ENCODE results near the gene CMTM2. TPM values are rescaled to one million over a fixed set of nuclear protein-coding genes. Genes with fewer than 3 reads are reported as not detected.

Gene CMTM2
- total RNA-seq, 3 donors from 2014 or later = not detected

DNA sequence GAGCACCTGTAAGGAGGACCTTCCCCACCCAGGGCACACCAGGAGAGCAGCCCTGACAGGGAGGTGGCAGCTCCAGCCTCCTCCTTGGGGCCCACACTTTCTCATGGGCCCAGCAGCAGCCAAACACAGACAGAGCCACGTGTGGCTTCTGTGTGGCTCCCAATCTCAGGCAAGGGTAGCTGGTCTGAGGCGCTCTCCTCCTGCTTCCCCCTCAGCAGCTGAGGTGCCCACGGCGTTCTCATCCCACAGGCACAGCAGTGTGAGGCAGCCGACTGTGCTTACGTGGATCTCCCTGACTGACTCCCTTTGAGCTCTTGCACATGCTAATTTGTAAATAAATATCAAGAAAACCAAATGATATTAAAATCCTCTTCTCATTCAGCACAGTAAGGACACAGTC is 56.1 kb downstream of the CMTM2 start:
- Mint-ChIP-seq H3K27me3 (ENCODE audit: low read depth) (no peaks in the 10 kb centered on the region), H3K4me1 (ENCODE audit: low read depth) (no peaks in the 10 kb centered on the region), H3K4me3 (no peak overlapping the region), H3K36me3 (ENCODE audit: insufficient read depth) (no peaks in the 10 kb centered on the region), H3K9me3 (no peaks in the 10 kb centered on the region)
- DNase-seq (no peak), ATAC-seq (no peak)

DNA sequence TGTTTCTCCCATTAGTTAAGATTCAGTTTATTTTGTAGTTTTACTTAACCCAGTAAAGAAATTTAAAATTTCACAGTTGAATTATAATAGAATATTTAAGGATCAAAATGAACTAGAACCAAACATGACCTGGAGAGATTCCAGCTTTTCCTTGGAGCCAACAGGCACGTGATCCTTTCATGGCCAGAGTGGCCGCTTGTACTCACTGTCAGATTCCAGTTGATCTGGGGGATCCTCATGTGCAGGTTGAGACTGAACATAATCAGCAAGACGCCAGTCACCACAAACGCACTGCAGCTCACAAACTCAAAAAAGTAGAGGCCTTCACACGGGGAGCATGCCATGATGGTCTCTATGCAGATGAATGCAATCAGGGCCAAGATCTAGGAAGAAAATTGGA is 56.9 kb downstream of the CMTM2 start:
- DNase-seq (no peak), ATAC-seq (no peak)
- H3K27me3 Mint-ChIP-seq (ENCODE audit: low read depth) = no peaks in the 10 kb centered on the region
- H3K4me3 Mint-ChIP-seq = no peak overlapping the region
- no peaks in the 10 kb centered on the region for H3K36me3 Mint-ChIP-seq (ENCODE audit: insufficient read depth)
- H3K4me1 Mint-ChIP-seq (ENCODE audit: low read depth) = no peaks in the 10 kb centered on the region
- no peaks in the 10 kb centered on the region for H3K9me3 Mint-ChIP-seq

DNA sequence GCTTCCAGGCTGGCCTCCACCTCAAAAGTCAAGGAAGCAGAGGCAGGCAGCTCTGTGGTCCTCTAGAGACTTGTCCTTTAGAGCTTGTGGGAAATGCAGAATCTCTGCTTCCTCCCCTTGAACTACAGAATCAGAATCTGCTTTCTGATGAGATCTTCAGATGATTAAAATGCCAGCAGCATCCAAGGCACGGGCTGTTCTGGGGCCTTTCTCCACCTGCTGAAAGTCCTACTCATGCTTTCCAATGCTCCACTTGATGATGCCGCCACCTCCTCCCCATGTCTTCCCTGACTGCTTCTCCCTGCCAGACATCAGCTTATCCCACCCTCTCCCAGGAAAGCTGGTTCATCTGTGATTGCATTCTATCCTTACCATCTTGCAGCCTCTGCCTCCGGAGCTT is 58.5 kb downstream of the CMTM2 start:
- H3K27me3 Mint-ChIP-seq (ENCODE audit: low read depth) = no peaks in the 10 kb centered on the region
- ATAC-seq = no peak
- H3K4me1 Mint-ChIP-seq (ENCODE audit: low read depth) = no peaks in the 10 kb centered on the region
- no peak for DNase-seq
- no peaks in the 10 kb centered on the region for H3K9me3 Mint-ChIP-seq
- no peaks in the 10 kb centered on the region for H3K36me3 Mint-ChIP-seq (ENCODE audit: insufficient read depth)
- no peak overlapping the region for H3K4me3 Mint-ChIP-seq

Other genes with a start within 250 kb of the CMTM2 start
- under 1 TPM in 1 of 3 donors, not detected in 2; 0.13 TPM for gene CDH5, start 212.8 kb upstream of the CMTM2 start, total RNA-seq
- not detected for gene BEAN1, start 152.2 kb upstream of the CMTM2 start, total RNA-seq
- 1 to 10 TPM; 3.6 to 4.6 (median 3.8) TPM for gene TK2, start 29.3 kb upstream of the CMTM2 start, total RNA-seq
- gene CKLF, start 26.9 kb upstream of the CMTM2 start, total RNA-seq = 10 to 100 TPM; 52.4 to 63.6 (median 53.2) TPM
- 1 to 10 TPM; 1.4 to 3.1 (median 2.3) TPM for gene CMTM1, start 13.0 kb upstream of the CMTM2 start, total RNA-seq
- 10 to 100 TPM; 49.3 to 53.0 (median 51.4) TPM for gene CMTM3, start 25.2 kb downstream of the CMTM2 start, total RNA-seq
- gene CMTM4, start 117.3 kb downstream of the CMTM2 start, total RNA-seq = 1 to 10 TPM; 2.6 to 3.0 (median 2.8) TPM
- 10 to 100 TPM; 45.9 to 55.5 (median 53.6) TPM for gene DYNC1LI2, start 172.1 kb downstream of the CMTM2 start, total RNA-seq
- not detected for gene TERB1, start 222.1 kb downstream of the CMTM2 start, total RNA-seq

Data from activated T-cell treated with anti-CD3 and anti-CD28 coated beads, Interleukin-2, amount 50 U/mL, for 4 hours (primary cell).